HG03575 (cell line): ENCODE results near the gene CFAP61.
A peak's percentile ranks its signal among the peaks of the same experiment; 100 is the strongest.
"Not testable (repeated sequence)": the region's sequence is repeated elsewhere in the genome, so short reads cannot be mapped to it uniquely, and the experiment has no call there.

Experiments
- ATAC-seq: cut with Tn5 transposase; IDR thresholded peaks from one replicate; pipeline ENCODE4 v1.9.1; 2021; ENCODE audit not compliant: unreplicated experiment, insufficient number of reproducible peaks, low FRiP score; ENCODE audit errors: extremely low read depth

The CFAP61 gene

GRCh38 chr20:20219016-20219415 is 166.7 kb downstream of the CFAP61 start:
- no peak for ATAC-seq

GRCh38 chr20:20220134-20220533 is 167.8 kb downstream of the CFAP61 start:
- ATAC-seq = no peak

- ATAC-seq = no peak
Observed at GRCh38 chr20:20223981-20224380, 171.6 kb downstream of the CFAP61 start.

GRCh38 chr20:20224806-20225205 is 172.5 kb downstream of the CFAP61 start:
- no peak for ATAC-seq

GRCh38 chr20:20225325-20226043 is 173.2 kb downstream of the CFAP61 start:
- ATAC-seq = no peak

GRCh38 chr20:20226554-20226953 is 174.2 kb downstream of the CFAP61 start:
- no peak for ATAC-seq

- no peak for ATAC-seq
Observed at GRCh38 chr20:20227013-20227571, 174.8 kb downstream of the CFAP61 start.

- no peak for ATAC-seq
Observed at GRCh38 chr20:20228351-20228750, 176.0 kb downstream of the CFAP61 start.

- ATAC-seq = peak; percentile 53
Observed at GRCh38 chr20:20229595-20229994, 177.3 kb downstream of the CFAP61 start.

- ATAC-seq = no peak
Observed at GRCh38 chr20:20230741-20231140, 178.4 kb downstream of the CFAP61 start.

GRCh38 chr20:20231528-20232298 is 179.4 kb downstream of the CFAP61 start:
- no peak for ATAC-seq

GRCh38 chr20:20233041-20233514 is 180.7 kb downstream of the CFAP61 start:
- no peak for ATAC-seq

- ATAC-seq = no peak
Observed at GRCh38 chr20:20235681-20236080, 183.3 kb downstream of the CFAP61 start.

- no peak for ATAC-seq
Observed at GRCh38 chr20:20237093-20237959, 185.0 kb downstream of the CFAP61 start.

- no peak for ATAC-seq
Observed at GRCh38 chr20:20241976-20242375, 189.6 kb downstream of the CFAP61 start.

- not testable (repeated sequence) for ATAC-seq
Observed at GRCh38 chr20:20244384-20244783, 192.1 kb downstream of the CFAP61 start.

- ATAC-seq = no peak
Observed at GRCh38 chr20:20246996-20247633, 194.8 kb downstream of the CFAP61 start.

- no peak for ATAC-seq
Observed at GRCh38 chr20:20248620-20249200, 196.4 kb downstream of the CFAP61 start.
